NCI-H748 treated with DMSO at 0.1 percent for 48 hours (cell line): ENCODE measurements around the gene CD81.

Experiments used
- DNase-seq: peaks from one replicate; lab custom pipeline; 2025; lab: John Stamatoyannopoulos, UW

CD81 gene

DNA sequence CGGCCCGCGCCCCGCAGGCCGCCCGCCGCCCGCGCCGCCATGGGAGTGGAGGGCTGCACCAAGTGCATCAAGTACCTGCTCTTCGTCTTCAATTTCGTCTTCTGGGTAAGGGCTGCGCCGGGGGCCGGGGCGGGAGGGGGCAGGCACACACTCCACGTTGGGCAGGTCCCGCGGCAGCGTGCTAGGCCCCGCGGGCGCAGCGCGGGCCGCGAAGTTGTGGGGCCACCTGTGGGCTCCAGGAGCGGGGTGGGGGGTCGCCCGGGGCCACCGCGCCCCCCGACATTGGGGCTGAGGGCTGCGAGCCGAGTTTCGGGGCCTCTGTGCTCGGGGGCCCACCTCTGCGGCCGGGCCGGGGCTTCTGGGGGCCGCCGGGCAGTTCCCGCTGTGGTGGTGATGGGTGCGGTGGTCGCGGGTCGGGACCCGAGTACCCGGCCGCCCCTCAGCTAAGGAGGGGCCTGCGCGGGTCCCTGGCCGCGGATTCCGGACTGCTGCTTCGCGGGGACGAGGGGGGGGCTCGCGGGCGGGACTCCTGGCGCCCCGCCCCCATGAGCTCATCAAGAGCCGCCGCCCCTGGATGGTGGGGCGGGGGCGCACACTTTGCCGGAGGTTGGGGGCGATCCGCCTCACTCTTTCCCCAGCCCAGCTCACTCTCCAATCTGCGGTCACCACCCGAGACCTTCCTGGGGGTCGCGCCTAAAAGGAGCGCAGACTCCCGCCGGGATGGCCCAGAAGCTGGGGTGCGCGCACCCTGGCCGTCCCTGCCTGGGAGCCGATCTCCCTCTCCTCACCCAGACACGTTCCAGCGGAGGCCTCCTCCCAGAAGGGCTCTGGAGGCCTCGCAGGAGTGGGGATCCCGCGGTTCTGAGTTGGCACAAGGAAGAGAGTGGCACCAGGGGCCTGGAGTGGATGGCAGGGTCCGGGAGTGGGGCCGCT, 667 bp downstream of the CD81 start:
- no peak for DNase-seq

DNA sequence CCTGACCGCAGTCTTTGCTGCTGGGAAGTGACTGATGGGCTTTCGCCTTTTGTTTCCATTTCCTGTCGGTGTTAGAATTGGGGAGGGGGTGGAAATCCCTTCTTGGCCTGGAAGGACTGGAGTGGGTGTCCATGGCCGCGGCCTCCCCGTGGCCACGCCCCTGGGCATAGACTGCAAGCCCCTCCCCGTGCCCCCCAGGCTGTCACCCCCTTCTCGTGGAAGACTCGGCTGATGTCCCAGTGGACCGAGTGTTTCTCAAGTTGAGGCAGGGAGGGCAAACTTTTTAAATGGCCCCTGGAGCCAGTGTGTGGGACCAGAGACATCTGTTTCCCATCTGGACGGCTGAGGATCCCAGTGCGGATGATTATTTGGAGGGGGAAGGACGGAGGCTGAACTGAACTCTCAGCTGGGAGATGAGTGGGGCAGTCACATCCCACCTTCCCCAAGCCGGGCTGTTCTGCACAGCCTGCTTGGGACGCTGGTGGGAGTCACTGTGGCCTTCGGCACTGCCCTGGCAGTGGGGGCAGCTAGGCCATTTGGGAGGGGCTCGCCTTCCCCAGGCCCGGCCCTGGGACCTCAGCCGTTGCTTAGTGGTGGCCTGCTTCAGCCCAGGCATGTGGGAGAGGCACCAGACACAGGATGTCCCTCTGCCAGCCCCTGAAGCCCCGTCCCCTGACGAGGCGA, 1.6 kb downstream of the CD81 start:
- DNase-seq = no peak

DNA sequence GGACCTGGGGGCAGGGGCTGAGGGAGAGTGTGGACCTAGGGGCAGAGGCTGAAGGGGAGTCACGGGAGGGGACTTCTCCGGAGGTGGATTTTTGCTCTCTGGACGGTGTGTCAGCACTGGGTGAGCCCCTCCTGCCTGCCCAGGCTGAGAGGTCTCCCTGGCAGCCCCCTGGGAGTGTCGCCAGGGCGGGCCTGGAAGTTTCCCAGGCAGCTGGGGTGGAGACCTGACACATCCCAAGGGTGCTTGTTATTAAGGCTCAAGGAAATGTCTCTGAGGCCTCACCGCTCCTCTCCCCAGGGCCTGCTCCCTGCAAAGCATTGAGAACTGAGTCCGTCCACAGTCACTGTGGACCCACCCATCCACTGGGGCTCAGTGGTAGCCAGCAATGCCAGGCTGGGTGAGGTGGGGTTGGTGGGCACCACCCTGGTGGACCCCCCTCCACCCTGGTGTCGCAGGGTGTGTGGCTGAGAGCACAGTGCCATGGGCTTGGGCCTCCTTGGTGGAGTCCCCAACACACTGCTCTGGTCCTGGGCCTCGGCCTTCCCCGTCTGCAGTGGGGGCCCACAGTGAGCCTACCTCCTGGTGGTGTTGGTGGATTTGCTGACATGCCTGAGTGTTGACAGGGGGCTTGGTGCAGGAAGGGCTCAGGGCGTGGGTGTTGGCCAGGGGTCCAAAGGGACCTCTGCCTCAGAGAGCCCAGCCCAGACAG, 2.5 kb downstream of the CD81 start:
- DNase-seq = no peak

DNA sequence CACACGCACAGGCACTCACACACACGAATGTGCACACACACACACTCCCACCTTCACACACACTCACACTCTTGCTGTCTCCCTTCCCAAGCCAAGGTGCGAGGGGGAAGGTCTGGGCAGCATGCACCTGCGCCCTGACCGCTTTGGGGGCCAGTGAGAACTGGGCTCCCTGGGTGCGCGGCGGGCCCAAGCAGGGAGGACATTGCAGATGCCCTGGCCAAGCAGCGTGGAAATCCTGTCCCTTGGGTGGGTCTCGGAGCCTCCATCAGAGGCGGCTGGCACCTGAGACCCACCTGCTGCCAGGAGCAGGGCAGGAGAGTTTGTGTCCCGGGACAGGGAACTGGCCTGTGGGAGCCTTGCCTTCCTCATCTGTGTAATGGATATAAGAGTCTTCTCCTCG, 3.3 kb downstream of the CD81 start:
- DNase-seq = no peak

DNA sequence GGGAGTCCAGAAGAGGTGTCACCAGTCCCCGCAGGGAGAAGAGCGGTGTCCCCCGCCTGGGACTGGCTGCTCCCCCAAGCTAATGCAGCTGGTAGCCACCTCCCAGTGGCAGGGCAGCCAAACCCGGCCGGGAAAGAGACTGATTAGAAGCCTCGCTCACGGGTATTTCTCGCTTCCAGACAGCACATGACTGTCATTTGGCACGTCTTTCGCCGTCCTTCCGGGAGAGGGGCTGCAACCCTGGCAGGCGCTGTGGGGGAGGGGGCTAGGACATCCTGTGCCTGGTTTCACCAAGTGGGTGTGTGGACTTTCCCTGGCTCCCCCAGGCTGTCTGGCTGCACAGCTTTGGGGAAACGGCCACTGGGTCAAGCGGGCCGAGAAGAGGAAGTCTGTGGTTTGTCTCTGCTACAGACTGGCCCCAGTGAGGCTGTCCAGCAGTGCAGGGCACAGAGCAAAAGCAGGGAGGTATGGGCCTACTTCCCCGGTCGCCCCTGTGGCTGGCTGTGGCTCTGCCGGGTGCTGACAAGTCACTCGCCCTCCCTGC, 3.8 kb downstream of the CD81 start:
- DNase-seq = no peak

DNA sequence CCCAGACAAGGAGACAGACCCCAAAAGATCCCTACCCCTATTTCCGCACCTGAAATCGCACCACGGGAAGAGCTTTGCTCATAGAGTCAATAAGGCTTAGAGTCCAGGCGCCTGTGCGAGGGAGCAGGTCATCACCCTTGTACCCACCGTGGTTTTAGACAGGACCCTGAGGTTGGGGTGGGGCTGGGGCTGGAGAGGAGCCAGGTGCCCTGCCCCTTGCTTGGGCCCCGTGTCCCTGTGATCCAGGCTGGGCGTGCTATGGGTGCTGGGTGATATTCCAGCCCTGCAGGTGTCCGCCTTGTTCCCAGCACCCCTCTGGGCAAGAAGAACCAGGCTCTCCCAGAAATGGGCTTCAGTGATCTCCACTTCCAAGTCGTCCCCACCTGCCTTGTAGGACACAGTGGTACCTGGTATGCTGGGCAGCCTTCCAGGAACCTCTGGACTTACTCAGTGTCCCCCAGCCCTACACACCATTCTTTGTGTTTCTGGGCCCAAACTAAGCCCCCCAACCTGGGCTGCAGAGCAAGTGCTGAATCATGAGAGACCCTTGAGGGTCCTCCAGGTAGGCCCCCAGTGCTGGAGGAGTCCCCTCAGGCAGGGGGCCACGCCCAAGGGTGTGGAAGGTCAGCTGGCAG, 4.5 kb downstream of the CD81 start:
- DNase-seq = no peak

DNA sequence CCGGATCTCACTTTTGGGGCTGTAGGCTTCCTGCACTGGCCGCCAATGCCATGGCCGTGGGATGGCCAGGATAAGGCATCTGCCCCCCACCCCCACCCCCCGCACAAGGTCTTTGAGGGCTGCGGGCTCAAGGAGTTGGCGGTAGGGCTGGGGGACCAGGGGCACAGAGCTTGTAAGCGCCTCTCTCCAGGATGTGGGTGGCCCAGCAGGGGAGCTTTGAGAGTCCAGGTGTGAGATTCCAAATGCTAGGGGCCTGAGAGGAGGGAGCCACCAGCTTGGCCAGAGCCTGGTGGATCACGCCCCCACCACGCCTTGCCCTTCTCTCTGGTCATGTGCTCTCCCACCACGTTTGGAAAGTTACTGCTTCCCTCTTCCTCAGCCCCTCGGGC, 5.0 kb downstream of the CD81 start:
- no peak for DNase-seq

DNA sequence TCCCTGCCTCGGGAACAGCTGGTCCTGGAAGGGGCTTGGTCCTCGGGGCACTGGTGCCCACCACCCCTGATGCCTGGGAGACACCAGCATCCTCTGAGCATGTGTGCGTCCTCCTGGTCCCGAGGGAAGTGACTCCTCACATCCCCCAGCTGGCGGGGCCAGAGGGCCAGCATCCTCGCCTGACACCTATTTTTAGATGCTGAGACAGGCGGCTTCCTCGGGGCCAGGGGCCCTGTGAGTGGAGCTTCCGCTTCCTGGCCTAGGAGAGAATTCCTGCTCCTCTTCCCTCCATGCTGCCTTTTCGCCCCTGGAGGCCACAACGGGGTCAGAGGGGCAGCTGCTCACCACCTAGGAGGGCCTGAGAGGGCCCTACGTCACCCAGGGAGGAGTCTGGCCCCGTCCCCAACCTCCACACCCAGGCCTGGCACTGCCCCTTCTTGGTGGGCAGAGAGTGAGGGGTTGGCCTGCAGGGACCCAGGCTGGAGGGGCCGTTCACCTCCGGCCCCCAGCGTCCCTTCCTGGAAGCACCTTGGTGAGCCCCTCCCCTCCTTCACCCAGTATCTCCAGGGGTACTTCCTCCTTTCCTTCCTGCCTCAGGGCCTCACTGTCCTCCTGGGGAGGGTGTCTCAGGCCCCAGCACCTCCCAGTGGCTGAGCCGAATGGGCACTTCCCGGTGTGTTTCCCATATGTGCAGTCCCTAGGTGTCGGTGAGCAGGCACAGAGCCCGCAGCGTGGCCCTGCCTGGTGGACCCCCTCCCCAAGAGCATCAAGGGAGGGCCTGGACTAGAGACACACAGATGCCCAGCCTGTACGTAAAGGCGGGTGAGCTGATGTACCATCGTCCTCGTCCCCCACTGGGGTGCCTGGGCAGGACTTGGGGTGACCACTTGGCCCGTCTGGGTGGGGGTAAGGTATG, 6.1 kb downstream of the CD81 start:
- DNase-seq = no peak

DNA sequence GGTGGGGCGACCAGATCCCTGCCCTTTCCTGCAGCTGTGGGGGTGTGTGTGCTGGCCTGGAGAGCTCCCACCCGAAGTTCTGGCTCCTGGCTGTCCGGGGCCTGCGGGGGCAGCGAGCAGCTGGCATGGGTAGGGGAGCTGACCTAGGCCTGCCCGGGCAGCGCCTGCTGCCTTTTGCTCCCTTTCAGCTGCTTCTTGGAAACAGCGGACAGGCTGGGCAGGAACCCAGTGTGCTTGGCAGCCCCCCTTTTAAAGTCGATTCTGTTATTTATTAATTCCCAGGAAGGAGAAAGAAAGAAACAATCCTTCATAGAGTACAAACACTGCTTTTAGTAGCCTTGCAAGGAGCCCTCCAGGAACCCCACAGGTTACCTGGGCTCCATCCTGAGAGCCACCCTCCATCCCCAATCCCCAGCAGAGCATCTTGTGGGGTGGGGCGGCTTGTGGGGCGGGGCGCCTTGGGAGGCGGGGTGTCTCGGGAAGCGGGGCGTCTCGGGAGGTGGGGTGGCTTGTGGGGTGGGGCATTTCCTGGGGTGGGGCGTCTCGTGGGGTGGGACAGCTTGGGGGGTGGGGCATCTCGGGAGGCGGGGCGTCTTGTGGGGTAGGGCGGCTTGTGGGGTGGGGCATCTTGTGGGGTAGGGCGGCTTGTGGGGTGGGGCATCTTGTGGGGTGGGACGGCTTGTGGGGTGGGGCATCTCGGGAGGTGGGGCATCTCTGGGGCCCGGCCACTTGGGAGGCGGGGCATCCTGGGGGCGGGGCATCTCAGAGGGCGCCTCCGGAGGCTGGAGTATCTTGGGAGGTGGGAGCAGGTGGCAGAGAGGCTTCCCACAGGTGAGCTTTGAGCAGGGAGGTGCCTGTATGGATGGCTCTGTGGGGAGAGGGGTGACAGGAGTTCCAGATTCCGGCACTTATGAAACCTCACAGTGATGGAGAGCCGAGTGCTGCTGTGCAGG, 7.0 kb downstream of the CD81 start:
- no peak for DNase-seq

DNA sequence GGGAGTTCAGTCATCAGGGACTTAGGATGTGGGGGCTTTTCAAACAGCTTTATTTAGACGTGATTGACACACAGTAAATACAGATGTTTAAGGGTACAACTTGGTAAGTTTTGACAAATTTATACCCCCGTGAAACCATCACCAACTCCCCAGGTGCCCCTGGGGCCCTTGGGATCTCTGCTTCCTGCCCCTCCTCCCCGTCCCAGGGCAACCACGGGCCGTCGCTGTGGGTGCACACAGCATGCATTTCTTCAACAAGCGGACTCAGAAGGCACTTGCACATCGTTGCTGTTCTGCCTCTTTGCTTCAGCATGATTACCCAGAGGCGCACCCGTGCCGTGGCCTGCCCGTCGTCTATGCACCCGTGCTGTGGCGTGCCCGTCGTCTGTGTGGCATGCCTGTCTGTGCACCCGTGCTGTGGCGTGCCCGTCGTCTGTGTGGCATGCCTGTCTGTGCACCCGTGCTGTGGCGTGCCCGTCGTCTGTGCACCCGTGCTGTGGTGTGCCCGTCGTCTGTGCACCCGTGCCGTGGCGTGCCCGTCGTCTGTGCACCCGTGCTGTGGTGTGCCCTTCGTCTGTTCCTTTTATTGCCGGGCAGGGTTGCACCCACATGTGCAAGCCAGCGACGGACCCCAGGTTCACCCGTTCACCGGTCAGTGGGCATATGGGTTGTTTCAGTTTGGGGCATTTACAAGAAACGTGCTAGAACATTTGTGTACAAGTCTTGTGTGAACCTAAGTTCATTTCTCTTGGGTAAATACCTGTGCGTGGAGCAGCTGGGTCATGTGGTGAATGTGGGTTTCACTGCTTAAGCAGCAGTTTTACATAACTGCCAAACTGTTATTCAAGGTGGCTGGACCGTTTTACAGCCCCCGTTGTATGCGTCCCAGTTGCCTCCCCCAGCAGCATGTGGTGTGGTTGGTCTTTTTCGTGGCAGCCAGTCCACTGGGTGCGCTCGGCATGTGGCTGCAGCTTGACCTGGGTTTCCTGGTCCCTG, 8.3 kb downstream of the CD81 start:
- DNase-seq = no peak

DNA sequence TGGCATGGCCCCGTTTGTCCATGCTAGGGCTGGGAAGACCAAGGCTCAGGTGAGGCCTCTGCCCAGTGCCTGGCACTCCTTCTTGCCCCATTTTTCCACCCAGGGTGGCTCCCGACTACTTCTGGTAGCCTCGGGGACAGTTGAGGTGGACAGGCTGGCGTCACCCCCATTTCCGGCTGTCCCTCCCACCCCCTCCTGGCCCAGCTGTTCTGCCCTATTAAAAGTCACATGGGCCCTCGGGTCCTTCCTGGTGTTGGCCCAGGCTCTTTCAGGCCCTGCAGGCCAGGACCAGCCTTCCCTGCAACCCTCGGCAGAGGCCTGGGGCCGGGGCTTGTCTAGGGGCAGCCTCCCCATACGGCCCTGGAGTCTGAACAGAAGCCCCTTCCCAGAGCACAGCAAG, 9.5 kb downstream of the CD81 start:
- no peak for DNase-seq

DNA sequence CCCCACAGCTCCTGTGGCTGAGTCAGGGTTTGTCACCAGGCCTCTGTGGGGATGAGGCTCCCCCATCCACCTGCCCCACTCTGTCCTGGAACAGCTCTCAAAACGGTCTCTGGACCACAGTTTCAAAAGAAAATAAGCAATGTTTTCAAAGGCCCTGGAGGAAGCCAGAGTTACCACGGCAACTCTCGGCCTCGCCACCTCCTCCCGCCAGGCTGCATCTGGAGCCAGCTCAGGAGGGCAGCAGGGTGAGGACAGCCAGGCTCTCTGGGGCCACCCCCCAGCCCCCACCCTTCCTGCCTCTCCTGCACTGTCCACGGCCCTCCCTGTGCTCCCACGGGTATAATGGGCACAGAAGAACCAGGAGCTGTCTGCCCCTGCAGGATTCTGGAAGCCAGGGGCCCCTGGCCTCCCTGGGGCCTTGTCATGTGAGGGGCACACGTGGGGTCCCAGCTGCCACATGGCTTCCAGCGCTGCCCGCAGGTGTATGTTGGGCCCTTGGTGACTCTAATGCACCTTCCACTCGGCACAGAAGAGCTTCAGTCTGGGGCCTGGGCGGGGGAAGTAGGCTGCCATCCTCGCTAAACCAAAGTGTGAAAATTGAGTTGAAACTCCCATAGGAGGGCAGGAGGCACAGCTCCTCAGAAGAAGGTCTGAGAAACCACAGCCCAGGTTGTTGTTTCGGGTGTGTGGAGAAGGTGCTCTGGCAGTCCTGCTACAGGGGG, 10.3 kb downstream of the CD81 start:
- DNase-seq = no peak

DNA sequence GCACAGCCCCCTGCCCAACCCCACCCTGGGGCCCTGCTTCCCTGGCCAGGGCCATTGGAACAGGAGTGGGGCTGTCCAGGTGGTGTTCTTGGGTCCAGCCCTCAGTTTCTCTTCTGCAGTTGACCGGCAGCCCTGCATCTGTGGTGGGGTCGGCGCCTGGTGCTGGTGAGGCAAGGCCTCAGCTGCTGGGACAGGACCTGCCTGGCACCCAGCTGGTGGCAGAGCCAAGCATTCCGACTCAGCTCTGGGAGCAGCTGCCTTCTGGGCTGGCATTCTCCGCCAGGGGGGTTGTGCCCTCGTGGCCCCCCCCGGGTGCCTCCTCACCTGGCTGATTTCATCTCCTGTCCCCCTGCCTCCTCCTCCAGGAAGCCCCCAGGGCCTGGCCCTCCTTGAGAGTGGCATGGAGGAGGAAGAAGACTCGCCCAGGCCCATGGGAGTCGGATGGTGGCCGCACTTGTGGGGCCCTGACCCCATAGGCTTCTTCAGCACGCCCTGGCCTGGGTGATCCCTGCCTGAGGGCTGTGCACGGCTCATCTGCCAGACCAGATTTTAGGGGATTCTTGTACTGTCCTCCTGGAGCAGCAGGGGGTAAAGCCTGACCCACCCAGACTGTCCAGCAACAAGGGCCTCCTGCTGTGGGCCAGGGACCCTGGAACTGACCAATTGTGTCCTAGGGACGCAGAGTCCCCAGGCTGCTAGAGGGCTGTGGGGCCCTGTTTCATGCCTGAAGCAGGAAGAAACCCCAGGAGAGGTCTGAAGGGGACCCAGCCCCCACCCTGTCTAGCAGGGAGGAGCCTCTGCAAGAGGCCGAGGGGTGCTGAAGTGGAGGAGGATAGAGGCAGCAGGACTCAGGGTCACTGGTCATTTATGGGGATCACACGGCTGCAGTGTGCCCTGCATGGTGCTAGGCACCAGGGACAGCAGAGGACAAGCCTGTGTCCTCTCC, 11.6 kb downstream of the CD81 start:
- no peak for DNase-seq

DNA sequence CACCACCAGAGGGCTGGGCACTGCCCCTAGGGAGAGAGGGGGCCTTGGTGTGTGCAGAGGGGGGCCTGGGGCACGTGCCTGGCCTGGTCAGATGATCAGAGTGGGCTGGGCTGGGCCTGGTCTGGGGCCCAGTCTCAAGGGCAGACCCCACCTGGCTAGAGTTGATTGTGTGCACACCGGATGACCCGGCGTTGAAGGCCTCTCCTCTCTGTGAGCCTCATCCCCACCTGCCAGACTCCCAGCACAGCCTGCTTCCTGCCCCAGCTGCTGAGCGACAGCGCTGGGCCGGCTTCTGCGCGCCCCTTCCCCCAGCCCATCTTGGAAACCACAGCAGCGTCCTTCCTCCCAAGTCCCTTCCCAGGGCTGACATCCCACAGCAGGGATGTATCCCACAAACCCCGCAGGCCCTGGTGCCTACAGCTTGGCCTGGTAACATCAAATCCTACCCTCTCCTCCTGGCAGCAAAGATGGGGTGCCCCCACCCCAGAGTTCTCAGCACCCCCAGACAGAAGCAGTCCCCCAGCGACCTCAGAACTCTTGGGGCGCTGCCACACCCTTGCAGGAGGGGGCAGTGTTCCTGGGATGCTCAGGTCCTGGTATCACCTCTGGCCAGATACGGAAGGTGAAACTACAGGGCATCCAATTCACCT, 12.4 kb downstream of the CD81 start:
- no peak for DNase-seq

DNA sequence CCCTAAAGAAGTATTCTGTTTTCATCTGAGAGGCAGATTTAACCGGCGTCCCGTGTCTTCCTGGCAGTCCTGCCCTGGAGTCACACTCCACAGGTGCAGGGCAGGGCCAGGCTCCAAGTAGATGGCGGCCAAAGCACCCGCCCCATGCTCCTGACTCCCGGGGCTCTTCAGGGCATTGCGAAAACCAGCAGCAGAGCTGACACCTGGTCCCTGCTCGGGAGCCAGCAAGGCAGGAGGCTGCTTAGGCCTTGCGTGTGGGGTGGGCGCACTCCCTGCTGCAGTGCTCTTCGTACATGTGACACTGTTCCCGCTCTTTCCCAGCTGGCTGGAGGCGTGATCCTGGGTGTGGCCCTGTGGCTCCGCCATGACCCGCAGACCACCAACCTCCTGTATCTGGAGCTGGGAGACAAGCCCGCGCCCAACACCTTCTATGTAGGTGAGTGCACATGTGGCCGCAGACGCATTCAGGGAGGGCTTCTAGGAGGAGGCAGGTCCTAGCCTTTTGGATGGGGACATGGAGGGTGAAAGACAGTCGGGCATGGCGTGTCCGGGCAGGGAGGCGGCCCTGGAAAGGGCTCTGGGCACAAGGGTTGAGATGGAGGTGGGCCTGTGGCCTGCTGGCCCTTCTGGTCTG, 13.1 kb downstream of the CD81 start:
- no peak for DNase-seq

DNA sequence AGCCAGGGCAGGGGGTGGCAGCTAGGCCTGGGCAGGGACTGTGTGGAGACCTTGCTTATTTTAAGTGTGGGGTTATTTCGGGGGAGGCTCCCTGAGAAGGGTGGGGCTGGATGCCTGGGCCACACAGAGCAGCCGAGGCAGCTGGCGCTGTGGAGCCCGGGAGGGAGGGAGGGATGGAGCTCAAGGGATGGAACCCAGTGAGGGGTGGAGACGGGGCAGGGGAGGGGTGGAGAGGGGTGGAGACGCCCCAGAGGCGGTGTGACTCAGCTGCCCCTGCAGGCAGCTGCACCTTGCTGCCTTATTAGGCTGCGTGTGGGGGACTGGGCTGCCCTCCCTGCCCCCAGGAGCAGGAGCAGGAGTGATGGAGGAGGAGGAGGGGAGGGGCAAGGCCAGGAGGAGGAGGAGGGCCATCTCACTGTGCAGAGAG, 13.6 kb downstream of the CD81 start:
- no peak for DNase-seq
